GM18498 (cell line): Measurements from ENCODE around the gene BICDL1.

ENCODE experiments used
- ATAC-seq: cut with Tn5 transposase; IDR thresholded peaks from one replicate; pipeline ENCODE4 v1.9.1; 2021; ENCODE audit warnings: mild to moderate bottlenecking, moderate library complexity; ENCODE audit not compliant: unreplicated experiment

Gene BICDL1

GRCh38 chr12:120048263-120048662 is 59.2 kb downstream of the BICDL1 start:
- ATAC-seq: no peak

GRCh38 chr12:120049426-120049825 is 60.4 kb downstream of the BICDL1 start:
- ATAC-seq: no peak

GRCh38 chr12:120051535-120051934 is 62.5 kb downstream of the BICDL1 start:
- no peak for ATAC-seq

- ATAC-seq: no peak
Observed at GRCh38 chr12:120054293-120054692, 65.3 kb downstream of the BICDL1 start.

- ATAC-seq: no peak
Observed at GRCh38 chr12:120055231-120056000, 66.4 kb downstream of the BICDL1 start.

GRCh38 chr12:120056739-120057138 is 67.7 kb downstream of the BICDL1 start:
- no peak for ATAC-seq

- no peak for ATAC-seq
Observed at GRCh38 chr12:120060196-120060595, 71.2 kb downstream of the BICDL1 start.

GRCh38 chr12:120060717-120061116 is 71.7 kb downstream of the BICDL1 start:
- no peak for ATAC-seq

GRCh38 chr12:120061575-120062214 is 72.7 kb downstream of the BICDL1 start:
- no peak for ATAC-seq

- ATAC-seq: no peak
Observed at GRCh38 chr12:120062976-120063579, 74.0 kb downstream of the BICDL1 start.

GRCh38 chr12:120064054-120064940 is 75.3 kb downstream of the BICDL1 start:
- ATAC-seq: no peak

GRCh38 chr12:120065472-120065871 is 76.4 kb downstream of the BICDL1 start:
- ATAC-seq: no peak

- ATAC-seq: no peak
Observed at GRCh38 chr12:120066341-120066740, 77.3 kb downstream of the BICDL1 start.

- no peak for ATAC-seq
Observed at GRCh38 chr12:120067084-120067869, 78.2 kb downstream of the BICDL1 start.

- ATAC-seq: no peak
Observed at GRCh38 chr12:120067901-120068300, 78.9 kb downstream of the BICDL1 start.

GRCh38 chr12:120069278-120069677 is 80.2 kb downstream of the BICDL1 start:
- ATAC-seq: no peak

GRCh38 chr12:120071493-120072020 is 82.5 kb downstream of the BICDL1 start:
- ATAC-seq: no peak

GRCh38 chr12:120072472-120073249 is 83.6 kb downstream of the BICDL1 start:
- no peak for ATAC-seq

- ATAC-seq: no peak
Observed at GRCh38 chr12:120075034-120075616, 86.1 kb downstream of the BICDL1 start.
